Smooth muscle cell (in vitro differentiated cells): Measurements from ENCODE around the gene BEGAIN. TPM values are rescaled to one million over a fixed set of nuclear protein-coding genes. Genes with fewer than 3 reads are reported as not detected.

Experiments used
- DNase-seq: peaks from one replicate; lab custom pipeline; 2025; ENCODE audit not compliant: unreplicated experiment; lab: John Stamatoyannopoulos, UW
- H2AFZ ChIP-seq: fragments of 200-600 bp; sonication (generic); 2 replicates; pipeline ENCODE4 v1.6.0; 2016; ENCODE audit warnings: antibody characterized with exemption, low read depth, mild to moderate bottlenecking
- H3F3A ChIP-seq: fragments of 200-600 bp; sonication (generic); 2 replicates; pipeline ENCODE4 v1.6.0; 2017; ENCODE audit warnings: antibody characterized with exemption, low read depth
- H3K27ac ChIP-seq: fragments of 200-600 bp; sonication (generic); 2 replicates; pipeline ENCODE4 v1.5.1; 2016; ENCODE audit warnings: low read depth, mild to moderate bottlenecking
- H3K27me3 ChIP-seq: fragments of 200-600 bp; sonication (generic); 2 replicates; pipeline ENCODE4 v1.6.1; 2016; ENCODE audit warnings: low read depth, mild to moderate bottlenecking
- H3K36me3 ChIP-seq: fragments of 200-600 bp; sonication (generic); 2 replicates; pipeline ENCODE4 v1.5.1; 2016; ENCODE audit warnings: low read depth
- H3K4me1 ChIP-seq: fragments of 200-600 bp; sonication (generic); 2 replicates; pipeline ENCODE4 v1.5.1; 2016; ENCODE audit warnings: low read depth
- H3K4me2 ChIP-seq: fragments of 200-600 bp; sonication (generic); 2 replicates; pipeline ENCODE4 v1.6.0; 2016; ENCODE audit warnings: mild to moderate bottlenecking
- H3K4me3 ChIP-seq: fragments of 200-600 bp; sonication (generic); 2 replicates; pipeline ENCODE4 v1.5.1; 2016; ENCODE audit warnings: mild to moderate bottlenecking
- H3K79me2 ChIP-seq: fragments of 200-600 bp; sonication (generic); 2 replicates; pipeline ENCODE4 v1.6.0; 2016; ENCODE audit warnings: low read depth, mild to moderate bottlenecking
- H3K9ac ChIP-seq: fragments of 200-600 bp; sonication (generic); 2 replicates; pipeline ENCODE4 v1.6.0; 2016; ENCODE audit warnings: low read depth
- H3K9me3 ChIP-seq: fragments of 200-600 bp; sonication (generic); replicated peaks from 2 replicates; pipeline ENCODE4 v1.5.1; 2016; ENCODE audit warnings: low read depth
- H4K20me1 ChIP-seq: fragments of 200-600 bp; sonication (generic); 2 replicates; pipeline ENCODE4 v1.6.0; 2016; ENCODE audit warnings: low read depth
- CTCF ChIP-seq: fragments of 200-600 bp; sonication (generic); IDR thresholded peaks from 2 replicates; pipeline ENCODE4 v1.5.1; 2017; ENCODE audit warnings: borderline replicate concordance, mild to moderate bottlenecking, antibody characterized with exemption; ENCODE audit not compliant: insufficient read depth, poor library complexity, severe bottlenecking
- WGBS: methylation state at CpG from one replicate; pipeline ENCODE4 v1.1.7; 2016; ENCODE audit warnings: low lambda C conversion rate; 5-methylcytosine and 5-hydroxymethylcytosine counted together
- polyA plus RNA-seq: library from polyadenylated mRNA; unstranded; fragments of >200 nt; fragmentation: Nextera tagmentation; extraction: Ambion mirVana; gene quantifications from 2 replicates; pipeline ENCODE4 v1.2.1, GENCODE V29; 2016
- total RNA-seq: library from RNA; depleted of rRNA; stranded (reverse); fragments of >200 nt; gene quantifications from 2 replicates; pipeline ENCODE4 v1.2.3, GENCODE V29; 2014

BEGAIN gene
- total and polyA plus RNA-seq, 2 experiments from 2014 or later, result 4.7 to 11.7 TPM

DNA sequence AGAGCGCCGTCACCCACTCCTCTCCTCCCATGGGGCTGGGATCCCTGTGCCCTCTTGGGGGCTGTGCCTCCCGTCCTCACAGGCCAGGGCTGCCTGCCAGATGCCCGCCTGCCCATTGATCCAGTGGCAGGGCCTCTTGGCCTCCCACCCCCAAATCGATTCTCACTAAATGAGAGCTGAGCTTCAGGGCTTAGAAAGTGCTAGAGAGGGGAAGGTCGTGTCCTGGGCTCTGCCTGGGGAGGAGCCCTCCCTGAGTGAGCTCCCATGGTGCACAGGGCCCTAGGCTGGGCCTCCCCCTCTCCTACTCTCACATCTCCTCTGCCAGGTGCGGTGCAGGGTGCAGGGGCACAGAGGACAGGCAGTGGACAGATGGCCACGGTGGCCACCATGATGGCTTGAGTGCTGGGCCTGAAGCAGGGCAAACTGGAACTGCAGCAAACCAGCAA lies 9.2 kb downstream of the BEGAIN start:
- Histone ChIP-seq H3K4me3 (no peak overlapping the region), H4K20me1 (no peaks in the 10 kb centered on the region), H2AFZ (no peak overlapping the region), H3K4me2 (no peak overlapping the region), H3K4me1 (peaks cover 5% of the 10 kb centered on the region), H3K79me2 (no peaks in the 10 kb centered on the region), H3K9me3 (no peaks in the 10 kb centered on the region), H3K27me3 (peaks cover 5% of the 10 kb centered on the region), H3K9ac (no peak overlapping the region), H3F3A (no peaks in the 10 kb centered on the region), H3K36me3 (no peaks in the 10 kb centered on the region), H3K27ac (no peak overlapping the region)
- WGBS, result 90% methylated on average over 8 of the region's 8 CpGs
- no peak for TF ChIP-seq CTCF
- DNase-seq, result no peak

DNA sequence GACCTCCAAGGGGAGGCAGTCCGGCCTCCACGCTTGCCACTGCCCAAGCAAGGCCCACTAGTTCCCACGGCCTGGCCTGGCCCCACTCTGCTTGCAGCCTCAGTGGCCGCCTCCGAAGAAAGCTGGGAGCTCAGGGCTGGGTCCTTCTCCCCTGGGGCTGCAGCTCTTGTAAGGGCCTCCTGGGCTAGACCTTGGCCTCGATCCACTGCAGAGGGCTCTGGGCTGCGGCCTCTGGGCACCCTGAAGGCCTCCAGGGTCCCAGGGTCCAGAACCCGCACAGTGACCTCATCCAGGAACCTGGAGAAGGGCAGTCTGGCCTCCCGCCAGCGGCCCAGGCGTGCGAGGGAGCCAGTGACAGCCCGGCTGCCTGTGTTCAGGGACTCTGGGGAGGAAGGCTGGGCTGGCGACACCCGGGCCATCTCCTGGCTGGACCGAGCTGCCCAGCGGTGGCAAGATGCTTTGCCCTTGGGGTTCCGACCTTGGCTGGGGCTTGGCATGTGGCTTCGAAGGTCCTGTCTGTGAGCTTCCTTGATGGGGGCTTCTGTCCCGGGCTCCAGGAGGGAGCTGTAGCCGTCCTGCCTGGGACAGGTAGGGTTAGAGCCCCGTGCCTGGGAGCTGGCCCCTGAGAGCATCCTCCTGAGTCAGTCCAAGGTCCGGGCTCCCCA lies 9.8 kb downstream of the BEGAIN start:
- H3K27me3 ChIP-seq, result peaks cover 5% of the 10 kb centered on the region
- no peaks in the 10 kb centered on the region for H3K36me3 ChIP-seq
- no peak overlapping the region for H3K4me2 ChIP-seq
- WGBS, result 95% methylated on average over 22 of the region's 23 CpGs
- no peaks in the 10 kb centered on the region for H3K79me2 ChIP-seq
- H3K4me3 ChIP-seq, result no peak overlapping the region
- H3K9ac ChIP-seq, result no peak overlapping the region
- H3F3A ChIP-seq, result no peaks in the 10 kb centered on the region
- no peak for DNase-seq
- H3K9me3 ChIP-seq, result no peaks in the 10 kb centered on the region
- TF ChIP-seq CTCF, result no peak
- H3K27ac ChIP-seq, result no peak overlapping the region
- H2AFZ ChIP-seq, result no peak overlapping the region
- H4K20me1 ChIP-seq, result no peaks in the 10 kb centered on the region
- H3K4me1 ChIP-seq, result peaks cover 5% of the 10 kb centered on the region

DNA sequence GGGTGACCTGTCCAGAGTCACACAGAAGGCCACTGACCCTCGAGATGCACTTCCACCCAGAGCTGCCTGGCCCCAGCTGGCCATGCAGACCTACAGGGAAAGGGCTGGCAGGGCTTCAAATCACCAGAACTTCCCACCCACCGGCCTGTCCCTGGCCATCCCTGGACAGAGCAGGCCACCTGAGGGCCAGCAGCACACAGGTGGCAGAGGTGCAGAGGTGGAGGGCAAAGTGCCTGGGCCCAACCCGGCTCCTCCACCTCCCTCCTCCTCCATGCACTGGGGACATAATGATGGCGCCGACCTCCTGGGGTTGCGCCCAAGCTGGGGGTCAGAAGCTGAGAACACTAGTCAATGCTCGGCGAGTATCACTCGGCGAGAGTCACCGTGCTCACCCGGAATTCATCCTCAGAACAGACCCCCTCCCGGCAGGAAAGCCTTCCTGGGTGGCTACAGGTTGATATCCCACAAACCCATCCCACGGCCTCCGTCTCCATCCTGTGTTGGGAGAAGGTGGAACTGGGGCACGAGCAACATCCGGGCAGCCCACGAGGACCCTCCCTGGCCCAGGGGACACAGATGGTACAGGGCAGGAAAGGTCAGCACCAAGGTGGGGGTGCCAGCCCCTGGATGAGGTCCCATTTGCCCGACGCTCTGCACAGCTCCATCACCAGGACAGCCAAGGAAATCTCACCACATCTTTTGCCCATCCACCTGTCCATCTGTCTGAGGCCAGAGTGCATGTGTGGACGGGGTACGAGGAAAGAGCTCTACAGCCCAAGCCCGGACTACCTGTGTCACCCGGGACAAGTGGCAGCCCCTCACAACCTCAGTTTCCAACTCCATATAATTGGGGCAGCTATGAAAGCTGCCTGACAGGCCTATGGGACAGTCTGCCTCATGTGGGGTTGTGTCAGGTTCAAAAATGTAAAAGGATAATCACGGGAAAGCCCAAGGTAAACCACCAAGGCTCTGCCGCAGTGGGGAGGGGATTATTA lies 10.8 kb downstream of the BEGAIN start:
- Histone ChIP-seq H2AFZ (no peak overlapping the region), H3K9me3 (no peaks in the 10 kb centered on the region), H3F3A (no peaks in the 10 kb centered on the region), H3K79me2 (no peaks in the 10 kb centered on the region), H3K27ac (no peak overlapping the region), H3K9ac (no peak overlapping the region), H3K27me3 (peaks cover 5% of the 10 kb centered on the region), H3K4me2 (no peak overlapping the region), H3K4me1 (peaks cover 5% of the 10 kb centered on the region), H3K4me3 (no peak overlapping the region), H4K20me1 (no peaks in the 10 kb centered on the region), H3K36me3 (no peaks in the 10 kb centered on the region)
- DNase-seq, result no peak
- 94% methylated on average over 26 of the region's 26 CpGs for WGBS
- TF ChIP-seq CTCF, result no peak
